K562 (cell line): ENCODE measurements around the gene ISM1. TPM values are rescaled to one million over a fixed set of nuclear protein-coding genes. Genes with fewer than 3 reads are reported as not detected.

Experiments used
- ATAC-seq: fragments of 200-7000 bp; cut with Tn5 transposase; 3 replicates; pipeline ENCODE4 v1.9.1; 2020; ENCODE audit warnings: moderate library complexity
- BruUV-seq: library from RNA; stranded (reverse); fragments of 400-500 nt; replicated peaks from 2 replicates; lab custom pipeline; 2021; lab: Mats Ljungman, UMichigan
- CTCF ChIA-PET: fragments of 300-600 bp; formaldehyde crosslinking; extraction: SDS; loops from one replicate; lab custom pipeline; 2021; ENCODE audit warnings: low intra/inter-chr PET ratio; lab: Yijun Ruan, JAX
- POLR2A ChIA-PET: fragments of 300-600, 350-650 bp; sonication (Branson Sonifier 250); formaldehyde crosslinking; extraction: SDS; loops from one replicate; lab custom pipeline; 2021; ENCODE audit warnings: antibody characterized with exemption, inconsistent platforms; lab: Yijun Ruan, JAX
- DNase-seq, 4 experiments: peaks; one replicate each; pipeline versions ENCODE4 v3.0.0 to v3.0.0-alpha.2; 2011 to 2018; ENCODE audit warnings: low spot score in 3 of 4, mixed read lengths in 3 of 4; ENCODE audit errors: extremely low read depth in 1 of 4
- FAIRE-seq: peaks from 2 replicates; lab custom pipeline; 2011; peaks lifted over from hg19 to GRCh38; lab: Jason Lieb, UNC
- H2AFZ ChIP-seq: 2 replicates; pipeline ENCODE4 v1.6.0; 2011; ENCODE audit warnings: low read depth, low read length, control low read depth, inconsistent platforms
- H3K27ac ChIP-seq: fragments of 200-600 bp; 3 replicates; pipeline ENCODE4 v1.8.0; 2011; ENCODE audit warnings: low read depth, mild to moderate bottlenecking, control low read depth, inconsistent platforms, low read length, moderate library complexity, mixed read lengths; ENCODE audit errors: extremely low read depth
- H3K27me3 ChIP-seq, 2 experiments: fragments of 300-600 bp in 1 of 2; 2 replicates in 1 of 2; 3 replicates in 1 of 2; pipeline versions ENCODE4 v1.6.0 to v1.8.0; 2011; ENCODE audit warnings: inconsistent platforms in 2 of 2, low read length in 2 of 2, mild to moderate bottlenecking in 1 of 2, mixed read lengths in 1 of 2, moderate library complexity in 1 of 2; ENCODE audit not compliant: control insufficient read depth in 2 of 2, insufficient read depth in 2 of 2
- H3K36me3 ChIP-seq: fragments of 300-600 bp; 3 replicates; pipeline ENCODE4 v1.8.0; 2011; ENCODE audit warnings: mild to moderate bottlenecking, low read length, inconsistent platforms; ENCODE audit not compliant: control insufficient read depth, insufficient read depth
- H3K4me1 ChIP-seq, 2 experiments: fragments of 200-600 bp in 1 of 2; replicated peaks in 1 of 2; 2 replicates in 1 of 2; 3 replicates in 1 of 2; pipeline versions ENCODE4 v1.5.1 to v1.8.0; 2011; ENCODE audit warnings: inconsistent platforms in 2 of 2, low read length in 2 of 2, mild to moderate bottlenecking in 1 of 2, mixed read lengths in 1 of 2, moderate library complexity in 1 of 2; ENCODE audit not compliant: control insufficient read depth in 2 of 2, insufficient read depth in 2 of 2
- H3K4me2 ChIP-seq: 2 replicates; pipeline ENCODE4 v1.6.1; 2011; ENCODE audit warnings: low read length, control low read depth, inconsistent platforms, mixed read lengths; ENCODE audit not compliant: insufficient read depth
- H3K4me3 ChIP-seq: fragments of 200-600 bp; sonication (generic), shearing (Covaris generic); 2 replicates; pipeline ENCODE4 v1.5.1; 2016; ENCODE audit warnings: control low read depth, inconsistent platforms
- H3K79me2 ChIP-seq: fragments of 200-600 bp; 3 replicates; pipeline ENCODE4 v1.8.0; 2011; ENCODE audit warnings: low read length, inconsistent platforms; ENCODE audit not compliant: control insufficient read depth, insufficient read depth
- H3K9ac ChIP-seq, 2 experiments: 2 replicates each; pipeline versions ENCODE4 v1.6.0 to v1.6.1; 2011; ENCODE audit warnings: low read depth in 2 of 2, low read length in 2 of 2, control low read depth in 1 of 2, inconsistent platforms in 1 of 2, mild to moderate bottlenecking in 1 of 2, mixed read lengths in 1 of 2; ENCODE audit not compliant: insufficient read depth in 1 of 2
- H3K9me1 ChIP-seq: one replicate; pipeline ENCODE4 v1.6.0; 2011; ENCODE audit warnings: inconsistent platforms, mild to moderate bottlenecking, low read length, moderate library complexity; ENCODE audit not compliant: control insufficient read depth, insufficient read depth
- H3K9me3 ChIP-seq: replicated peaks from 2 replicates; pipeline ENCODE4 v1.5.1; 2011; ENCODE audit warnings: low read depth, low read length, inconsistent platforms; ENCODE audit not compliant: control insufficient read depth, insufficient read depth
- H4K20me1 ChIP-seq: replicated peaks from 2 replicates; pipeline ENCODE4 v1.6.1; 2011; ENCODE audit warnings: low read length, inconsistent platforms, mixed read lengths; ENCODE audit not compliant: control insufficient read depth, insufficient read depth
- ADNP ChIP-seq: fragments of 200-800 bp; sonication (Bioruptor generic); IDR thresholded peaks from 2 replicates; pipeline ENCODE4 v1.6.1; 2016; ENCODE audit warnings: missing genetic modification characterization, missing compliant biosample characterization
- DMBX1 ChIP-seq: fragments of 250-450 bp; sonication (Bioruptor Pico); IDR thresholded peaks from 2 replicates; pipeline ENCODE4 v1.8.0; 2022; ENCODE audit warnings: inconsistent platforms, mild to moderate bottlenecking, moderate library complexity, borderline replicate concordance
- ETS2 ChIP-seq: IDR thresholded peaks from 2 replicates; pipeline ENCODE4 v1.6.1; 2016; ENCODE audit warnings: borderline replicate concordance, missing genetic modification characterization, mild to moderate bottlenecking, moderate library complexity, missing compliant biosample characterization; ENCODE audit not compliant: poor library complexity, severe bottlenecking
- HDAC8 ChIP-seq: fragments of 450-650 bp; IDR thresholded peaks from 2 replicates; pipeline ENCODE4 v1.6.1; 2016; ENCODE audit warnings: mild to moderate bottlenecking, missing genetic modification characterization, moderate library complexity, missing compliant biosample characterization
- LEF1 ChIP-seq: fragments of 450-650 bp; IDR thresholded peaks from 2 replicates; pipeline ENCODE4 v1.6.1; 2016; ENCODE audit warnings: mild to moderate bottlenecking
- MNT ChIP-seq, 2 experiments: fragments of 450-650 bp; conservative IDR thresholded peaks; 2 replicates each; pipeline ENCODE4 v1.6.1; 2017; ENCODE audit warnings: mild to moderate bottlenecking in 2 of 2, moderate library complexity in 2 of 2
- MXI1 ChIP-seq: IDR thresholded peaks from 2 replicates; pipeline ENCODE4 v1.6.1; 2011; ENCODE audit warnings: low read depth, mild to moderate bottlenecking, improper control_type of control experiment, low read length
- RBM17 ChIP-seq: fragments of 200-400 bp; formaldehyde crosslinking; IDR thresholded peaks from 2 replicates; pipeline ENCODE4 v1.6.1; 2017; ENCODE audit warnings: low read depth, mild to moderate bottlenecking, low read length, borderline replicate concordance
- SLC30A9 ChIP-seq: fragments of 250-450 bp; sonication (Bioruptor Pico); IDR thresholded peaks from 2 replicates; pipeline ENCODE4 v1.8.0; 2022; ENCODE audit warnings: mild to moderate bottlenecking, moderate library complexity
- XRCC3 ChIP-seq: fragments of 450-650 bp; IDR thresholded peaks from 2 replicates; pipeline ENCODE4 v1.6.1; 2017; ENCODE audit warnings: mild to moderate bottlenecking, moderate library complexity
- ZBTB1 ChIP-seq: sonication (generic); formaldehyde crosslinking; IDR thresholded peaks from 2 replicates; pipeline ENCODE4 v1.8.1; 2023; ENCODE audit warnings: missing genetic modification reagents, low read depth, mild to moderate bottlenecking, borderline replicate concordance
- ZNF830 ChIP-seq: fragments of 250-450 bp; sonication (Bioruptor Pico); IDR thresholded peaks from 2 replicates; pipeline ENCODE4 v1.5.0; 2021; ENCODE audit warnings: mild to moderate bottlenecking
- WGBS: fragments of 100-300 bp; shearing (Covaris generic); methylation state at CpG from one replicate; pipeline ENCODE4 v1.1.6; 2016; ENCODE audit warnings: low coverage, mixed read lengths; ENCODE audit not compliant: insufficient coverage; ENCODE audit errors: missing lambda C conversion rate; 5-methylcytosine and 5-hydroxymethylcytosine counted together
- in situ Hi-C: fragments of 300-500 bp; cut with MboI; formaldehyde crosslinking; loops from 4 replicates; pipeline ENCODE4 v1.15.0; 2018; ENCODE audit warnings: inconsistent platforms, mixed read lengths
- intact Hi-C: fragments of 100-400 bp; cut with micrococcal nuclease; formaldehyde crosslinking; loops from 2 replicates; pipeline ENCODE4 v1.14.2; 2022
- polyA plus RNA-seq, 8 experiments: library from polyadenylated mRNA; depleted of rRNA in 4 of 8; stranded (reverse) in 5 of 8; unstranded in 3 of 8; fragments of >200 nt; fragmentation: Nextera tagmentation in 2 of 8; fragmentation: Illumina TruSeq in 1 of 8; extraction: Ambion mirVana in 2 of 8; extraction: Trizol in 1 of 8; gene quantifications; 2 replicates each; pipeline versions ENCODE4 v1.2.1 to v1.2.3, GENCODE V29; 2011 to 2014; ENCODE audit warnings: inconsistent platforms in 1 of 8, missing spikeins in 1 of 8
- total RNA-seq, 7 experiments: library from RNA; depleted of rRNA in 6 of 7; stranded (reverse); fragments of >200 nt in 6 of 7; fragmentation: Illumina TruSeq in 2 of 7; extraction: Trizol in 2 of 7; gene quantifications; 2 replicates each; pipeline versions ENCODE4 v1.2.1 to v1.2.3, GENCODE V29; 2011 to 2021; ENCODE audit warnings: low replicate concordance in 1 of 7

The ISM1 gene
- total and polyA plus RNA-seq, 9 of the 15 experiments (the other 6 are each of a cell fraction or from before 2014, with no cell fraction given) = not detected

GRCh38 chr20:13219327-13220193 lies 1.5 kb upstream of the ISM1 start:
- ChIA-PET CTCF (no interaction called here), POLR2A (no interaction called here)
- no peak overlapping the region for H3K4me3 ChIP-seq
- in situ Hi-C loops = no loop called here
- H3K9me3 ChIP-seq = no peaks in the 10 kb centered on the region
- no peaks in the 10 kb centered on the region for H3K79me2 ChIP-seq
- ATAC-seq (no peak), DNase-seq (no peak), FAIRE-seq (no peak)
- TF ChIP-seq XRCC3 (no peak), DMBX1 (CRISPR knock-in tag) (no peak), LEF1 (no peak), SLC30A9 (no peak), HDAC8 (tag) (no peak), ZBTB1 (CRISPR knock-in tag) (no peak), ADNP (tag) (no peak), ETS2 (tag) (no peak), RBM17 (no peak), MNT (conservative IDR thresholded peaks at IDR 0.05) (no peak), MXI1 (no peak), ZNF830 (no peak)
- no peaks in the 10 kb centered on the region for H3K36me3 ChIP-seq
- WGBS = 17% methylated on average over 34 of the region's 38 CpGs
- H3K4me1 ChIP-seq = no peaks in the 10 kb centered on the region
- H3K27ac ChIP-seq = no peak overlapping the region
- H2AFZ ChIP-seq = no peak overlapping the region
- no TSS peak for BruUV-seq
- H3K9ac ChIP-seq = no peak overlapping the region
- H3K27me3 ChIP-seq = no peaks in the 10 kb centered on the region
- H3K9me1 ChIP-seq = no peaks in the 10 kb centered on the region
- no peak overlapping the region for H3K4me2 ChIP-seq
- intact Hi-C loops = no loop called here
- H4K20me1 ChIP-seq = no peaks in the 10 kb centered on the region
